Measurements from ENCODE around the gene RARG.

RARG gene

DNA sequence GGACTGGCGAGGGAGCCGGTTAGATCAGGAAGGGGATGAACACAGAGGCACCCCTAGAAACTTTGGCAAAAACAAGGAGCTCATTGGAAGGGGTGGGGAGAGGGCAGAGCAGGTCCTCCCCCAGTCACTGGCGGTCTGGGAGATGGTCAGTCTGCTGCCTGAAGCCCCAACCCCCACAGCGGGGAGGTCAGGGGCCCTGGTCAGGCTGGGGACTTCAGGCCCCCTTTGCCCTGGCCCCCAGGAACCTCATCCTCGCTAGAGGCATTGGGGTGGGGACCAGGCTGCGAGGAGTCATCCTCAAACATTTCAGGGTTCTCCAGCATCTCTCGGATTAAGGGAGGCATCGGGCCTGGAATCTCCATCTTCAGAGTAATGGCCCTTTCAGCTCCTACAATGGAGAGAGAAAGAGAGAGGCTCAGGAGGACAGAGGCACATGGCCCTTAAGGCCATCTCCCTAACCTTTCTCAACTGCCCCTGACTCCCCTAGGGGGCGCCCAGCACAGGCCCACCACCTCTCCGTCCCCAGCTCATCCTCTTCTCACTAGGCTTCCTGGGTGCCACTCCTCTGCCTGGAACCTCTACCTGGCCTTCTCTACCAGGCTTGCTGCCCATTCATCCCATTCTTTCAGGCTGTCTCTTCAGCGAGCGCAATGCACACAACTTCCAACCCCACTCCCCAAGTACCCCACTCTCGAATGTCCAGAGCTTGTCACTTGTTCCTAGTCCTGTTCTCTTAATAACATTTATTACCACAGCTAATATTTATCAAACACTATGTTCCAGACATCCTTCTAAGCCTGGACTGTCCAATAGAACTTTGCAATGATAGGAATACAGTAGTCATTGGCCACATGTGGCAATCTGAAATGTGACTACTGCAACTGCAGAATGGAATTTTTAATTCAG lies 20.3 kb downstream of the RARG start:
- POLR2A ChIA-PET, result interaction anchor here (1.1 to 1.2 kb wide), 4 partner anchors 9 to 109 kb away, joined by 3 read pairs; partner anchors contain the start of genes AAAS and MYG1
- Histone ChIP-seq H3K4me3 (ENCODE audit: low read depth, low read length) (no peak overlapping the region), H3K36me3 (ENCODE audit: control insufficient read depth in 2 of 2, insufficient read depth in 1 of 2, low read length in 2 of 2) (peaks cover 0 to 39% of the 10 kb centered on the region in 2 experiments; a peak in 1 of 3 replicates), H3K27ac (ENCODE audit: extremely low read depth, low read depth, low read length) (no peak overlapping the region), H3K4me1 (ENCODE audit: control insufficient read depth, insufficient read depth, low read length) (no peaks in the 10 kb centered on the region), H3K9me3 (ENCODE audit: control insufficient read depth, insufficient read depth, low read depth, low read length) (no peaks in the 10 kb centered on the region)
- TF ChIP-seq ZNF830 (tag by site-specific recombination; IDR thresholded peaks at IDR 0.05; ENCODE audit: low read depth) (no peak), CTCF (tag by site-specific recombination; IDR thresholded peaks at IDR 0.05) (peak; percentile 58)
- CTCF ChIA-PET, result interaction anchor here (0.5 to 11.6 kb wide), 29 partner anchors 9 to 233 kb away, joined by 3 to 144 read pairs (median 5); partner anchors contain the start of genes AAAS, ESPL1, PFDN5 and SPRYD3

GRCh38 chr12:53210843-53211242 lies 21.2 kb downstream of the RARG start:
- TF ChIP-seq, protein P1, sequence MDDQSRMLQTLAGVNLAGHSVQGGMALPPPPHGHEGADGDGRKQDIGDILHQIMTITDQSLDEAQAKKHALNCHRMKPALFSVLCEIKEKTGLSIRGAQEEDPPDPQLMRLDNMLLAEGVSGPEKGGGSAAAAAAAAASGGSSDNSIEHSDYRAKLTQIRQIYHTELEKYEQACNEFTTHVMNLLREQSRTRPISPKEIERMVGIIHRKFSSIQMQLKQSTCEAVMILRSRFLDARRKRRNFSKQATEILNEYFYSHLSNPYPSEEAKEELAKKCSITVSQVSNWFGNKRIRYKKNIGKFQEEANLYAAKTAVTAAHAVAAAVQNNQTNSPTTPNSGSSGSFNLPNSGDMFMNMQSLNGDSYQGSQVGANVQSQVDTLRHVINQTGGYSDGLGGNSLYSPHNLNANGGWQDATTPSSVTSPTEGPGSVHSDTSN (CRISPR knock-in tag; IDR thresholded peaks at IDR 0.05), result no peak
- TF ChIP-seq TCF7L2 (IDR thresholded peaks at IDR 0.05; ENCODE audit: borderline replicate concordance, low read depth, low read length), result no peak
- TF ChIP-seq KLF1 (tag by site-specific recombination; IDR thresholded peaks at IDR 0.05), result no peak
- TF ChIP-seq, protein P2, sequence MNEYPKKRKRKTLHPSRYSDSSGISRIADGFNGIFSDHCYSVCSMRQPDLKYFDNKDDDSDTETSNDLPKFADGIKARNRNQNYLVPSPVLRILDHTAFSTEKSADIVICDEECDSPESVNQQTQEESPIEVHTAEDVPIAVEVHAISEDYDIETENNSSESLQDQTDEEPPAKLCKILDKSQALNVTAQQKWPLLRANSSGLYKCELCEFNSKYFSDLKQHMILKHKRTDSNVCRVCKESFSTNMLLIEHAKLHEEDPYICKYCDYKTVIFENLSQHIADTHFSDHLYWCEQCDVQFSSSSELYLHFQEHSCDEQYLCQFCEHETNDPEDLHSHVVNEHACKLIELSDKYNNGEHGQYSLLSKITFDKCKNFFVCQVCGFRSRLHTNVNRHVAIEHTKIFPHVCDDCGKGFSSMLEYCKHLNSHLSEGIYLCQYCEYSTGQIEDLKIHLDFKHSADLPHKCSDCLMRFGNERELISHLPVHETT (tag by site-specific recombination; IDR thresholded peaks at IDR 0.05), result no peak
- TF ChIP-seq RBAK (tag by site-specific recombination; IDR thresholded peaks at IDR 0.05), result no peak
- no peak for TF ChIP-seq ZNF626 (tag by site-specific recombination; IDR thresholded peaks at IDR 0.05)
- TF ChIP-seq ZNF549 (tag by site-specific recombination; IDR thresholded peaks at IDR 0.05), result no peak
- TF ChIP-seq ZNF324 (tag by site-specific recombination; IDR thresholded peaks at IDR 0.05), result no peak
- TF ChIP-seq, protein P3, sequence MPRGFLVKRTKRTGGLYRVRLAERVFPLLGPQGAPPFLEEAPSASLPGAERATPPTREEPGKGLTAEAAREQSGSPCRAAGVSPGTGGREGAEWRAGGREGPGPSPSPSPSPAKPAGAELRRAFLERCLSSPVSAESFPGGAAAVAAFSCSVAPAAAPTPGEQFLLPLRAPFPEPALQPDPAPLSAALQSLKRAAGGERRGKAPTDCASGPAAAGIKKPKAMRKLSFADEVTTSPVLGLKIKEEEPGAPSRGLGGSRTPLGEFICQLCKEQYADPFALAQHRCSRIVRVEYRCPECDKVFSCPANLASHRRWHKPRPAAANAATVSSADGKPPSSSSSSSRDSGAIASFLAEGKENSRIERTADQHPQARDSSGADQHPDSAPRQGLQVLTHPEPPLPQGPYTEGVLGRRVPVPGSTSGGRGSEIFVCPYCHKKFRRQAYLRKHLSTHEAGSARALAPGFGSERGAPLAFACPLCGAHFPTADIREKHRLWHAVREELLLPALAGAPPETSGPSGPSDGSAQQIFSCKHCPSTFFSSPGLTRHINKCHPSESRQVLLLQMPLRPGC (tag by site-specific recombination; IDR thresholded peaks at IDR 0.05), result no peak
- no peak for TF ChIP-seq ZNF394 (tag by site-specific recombination; IDR thresholded peaks at IDR 0.05; ENCODE audit: borderline replicate concordance)
- no peak for TF ChIP-seq ZNF510 (tag by site-specific recombination; IDR thresholded peaks at IDR 0.05; ENCODE audit: insufficient replicate concordance)
- CTCF ChIA-PET, result interaction anchor here (0.9 to 11.6 kb wide), 16 partner anchors 9 to 145 kb away, joined by 3 to 144 read pairs (median 13); partner anchors contain the start of genes AAAS, ESPL1 and PFDN5
- Histone ChIP-seq H3K4me3 (ENCODE audit: low read depth, low read length) (no peak overlapping the region), H3K36me3 (ENCODE audit: control insufficient read depth in 2 of 2, insufficient read depth in 1 of 2, low read length in 2 of 2) (peaks cover 0 to 39% of the 10 kb centered on the region in 2 experiments; a peak in 1 of 3 replicates), H3K27ac (ENCODE audit: extremely low read depth, low read depth, low read length) (no peak overlapping the region), H3K4me1 (ENCODE audit: control insufficient read depth, insufficient read depth, low read length) (no peaks in the 10 kb centered on the region), H3K9me3 (ENCODE audit: control insufficient read depth, insufficient read depth, low read depth, low read length) (no peaks in the 10 kb centered on the region)
- POLR2A ChIA-PET, result interaction anchor here (1.1 kb wide), 1 partner anchor 58 kb away, joined by 3 read pairs; no protein-coding TSS in a partner anchor

All from HEK293 (cell line).